Measurements from ENCODE around the gene MBTD1.

- TF ChIP-seq POLR2A (IDR thresholded peaks at IDR 0.05) (no peak), CTCF (IDR thresholded peaks at IDR 0.05) (no peak)
Observed at GRCh38 chr17:51229889-51230288, 30.0 kb downstream of the MBTD1 start.
